ENCODE data around the gene TACR2.

DNA sequence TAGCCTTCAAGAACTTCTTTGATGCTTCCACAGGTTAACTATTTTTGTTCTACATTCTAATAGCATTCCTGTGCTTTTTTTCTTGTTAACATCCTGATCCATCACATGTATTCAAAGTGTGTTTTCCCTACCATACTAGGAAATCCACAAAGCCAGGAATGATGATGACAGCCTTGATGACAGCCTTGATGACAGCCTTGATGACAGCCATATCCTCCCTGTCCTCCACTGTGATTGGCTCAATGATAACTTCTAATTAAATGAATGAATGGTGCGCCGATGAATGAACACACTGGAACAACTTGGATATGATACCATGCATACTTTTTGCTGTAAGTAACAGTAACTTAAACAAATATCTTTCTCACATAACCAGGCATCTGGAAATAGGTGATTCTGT is 8.3 kb upstream of the TACR2 start:
- TF ChIP-seq, protein P1, sequence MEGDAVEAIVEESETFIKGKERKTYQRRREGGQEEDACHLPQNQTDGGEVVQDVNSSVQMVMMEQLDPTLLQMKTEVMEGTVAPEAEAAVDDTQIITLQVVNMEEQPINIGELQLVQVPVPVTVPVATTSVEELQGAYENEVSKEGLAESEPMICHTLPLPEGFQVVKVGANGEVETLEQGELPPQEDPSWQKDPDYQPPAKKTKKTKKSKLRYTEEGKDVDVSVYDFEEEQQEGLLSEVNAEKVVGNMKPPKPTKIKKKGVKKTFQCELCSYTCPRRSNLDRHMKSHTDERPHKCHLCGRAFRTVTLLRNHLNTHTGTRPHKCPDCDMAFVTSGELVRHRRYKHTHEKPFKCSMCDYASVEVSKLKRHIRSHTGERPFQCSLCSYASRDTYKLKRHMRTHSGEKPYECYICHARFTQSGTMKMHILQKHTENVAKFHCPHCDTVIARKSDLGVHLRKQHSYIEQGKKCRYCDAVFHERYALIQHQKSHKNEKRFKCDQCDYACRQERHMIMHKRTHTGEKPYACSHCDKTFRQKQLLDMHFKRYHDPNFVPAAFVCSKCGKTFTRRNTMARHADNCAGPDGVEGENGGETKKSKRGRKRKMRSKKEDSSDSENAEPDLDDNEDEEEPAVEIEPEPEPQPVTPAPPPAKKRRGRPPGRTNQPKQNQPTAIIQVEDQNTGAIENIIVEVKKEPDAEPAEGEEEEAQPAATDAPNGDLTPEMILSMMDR (IDR thresholded peaks at IDR 0.05): no peak
- TF ChIP-seq POLR2AphosphoS5 (IDR thresholded peaks at IDR 0.05) (no peak), POLR2A (IDR thresholded peaks at IDR 0.05) (no peak), EP300 (IDR thresholded peaks at IDR 0.05; ENCODE audit: low read depth) (no peak)

Measured in transverse colon (tissue), 4 donors.